ENCODE data around the gene RAX2. TPM values are rescaled to one million over a fixed set of nuclear protein-coding genes. Genes with fewer than 3 reads are reported as not detected.

The RAX2 gene
- total and polyA plus RNA-seq, 10 donors: not detected

DNA sequence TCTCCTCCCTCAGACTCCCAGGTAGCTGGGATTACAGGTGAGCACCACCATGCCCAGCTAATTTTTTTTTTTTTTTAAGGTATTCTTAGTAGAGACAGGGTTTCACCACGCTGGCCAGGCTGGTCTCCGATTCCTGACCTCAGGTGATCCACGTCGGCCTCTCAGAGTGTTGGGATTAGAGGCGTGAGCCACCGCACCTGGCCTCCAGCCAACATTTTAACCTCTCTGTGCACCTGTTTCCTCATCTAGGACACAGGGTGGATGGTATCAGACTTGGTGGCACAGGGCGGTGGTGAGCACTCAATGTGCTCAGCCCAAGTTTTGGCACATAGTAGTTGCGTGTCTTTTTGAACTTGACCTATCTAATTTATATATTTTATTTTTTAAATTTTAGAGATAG is 23.1 kb downstream of the RAX2 start:
- TF ChIP-seq POLR2A (IDR thresholded peaks at IDR 0.05) (no peak), POLR2AphosphoS5 (IDR thresholded peaks at IDR 0.05) (no peak)
- TF ChIP-seq, protein P1, sequence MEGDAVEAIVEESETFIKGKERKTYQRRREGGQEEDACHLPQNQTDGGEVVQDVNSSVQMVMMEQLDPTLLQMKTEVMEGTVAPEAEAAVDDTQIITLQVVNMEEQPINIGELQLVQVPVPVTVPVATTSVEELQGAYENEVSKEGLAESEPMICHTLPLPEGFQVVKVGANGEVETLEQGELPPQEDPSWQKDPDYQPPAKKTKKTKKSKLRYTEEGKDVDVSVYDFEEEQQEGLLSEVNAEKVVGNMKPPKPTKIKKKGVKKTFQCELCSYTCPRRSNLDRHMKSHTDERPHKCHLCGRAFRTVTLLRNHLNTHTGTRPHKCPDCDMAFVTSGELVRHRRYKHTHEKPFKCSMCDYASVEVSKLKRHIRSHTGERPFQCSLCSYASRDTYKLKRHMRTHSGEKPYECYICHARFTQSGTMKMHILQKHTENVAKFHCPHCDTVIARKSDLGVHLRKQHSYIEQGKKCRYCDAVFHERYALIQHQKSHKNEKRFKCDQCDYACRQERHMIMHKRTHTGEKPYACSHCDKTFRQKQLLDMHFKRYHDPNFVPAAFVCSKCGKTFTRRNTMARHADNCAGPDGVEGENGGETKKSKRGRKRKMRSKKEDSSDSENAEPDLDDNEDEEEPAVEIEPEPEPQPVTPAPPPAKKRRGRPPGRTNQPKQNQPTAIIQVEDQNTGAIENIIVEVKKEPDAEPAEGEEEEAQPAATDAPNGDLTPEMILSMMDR (IDR thresholded peaks at IDR 0.05 in 8 of 11, conservative IDR thresholded peaks at IDR 0.05 in 3 of 11): no peak
- Histone ChIP-seq H3K36me3 (peaks cover 3 to 51% (median 47%) of the 10 kb centered on the region in 6 donors), H3K27me3 (replicated peaks in 1 of 7) (peaks cover 0 to 8% (median 0%) of the 10 kb centered on the region in 7 donors), H3K27ac (no peak overlapping the region), H3K4me1 (no peaks in the 10 kb centered on the region), H3K9me3 (peaks cover 0 to 4% (median 0%) of the 10 kb centered on the region in 8 donors), H3K4me3 (no peak overlapping the region)
- intact Hi-C loops (cut with DNase I; ENCODE audit: low total_unique reads): no loop called here
- WGBS, 5 donors: 87 to 91% (median 88%) methylated on average over 8 of the region's 8 CpGs
- no peak for DNase-seq

GRCh38 chr19:3746371-3747056 is 25.5 kb downstream of the RAX2 start:
- no peaks in the 10 kb centered on the region for H3K4me1 ChIP-seq
- no peak overlapping the region for H3K4me3 ChIP-seq
- 77 to 82% (median 79%) methylated on average over 29 to 31 of the region's 31 CpGs for WGBS, 5 donors
- H3K27ac ChIP-seq: no peak overlapping the region
- peaks cover 0 to 26% (median 23%) of the 10 kb centered on the region in 6 donors for H3K36me3 ChIP-seq
- intact Hi-C loops (cut with DNase I; ENCODE audit: low total_unique reads): no loop called here
- no peak for TF ChIP-seq POLR2A (IDR thresholded peaks at IDR 0.05)
- peak in 1 of 3 donors; percentile 40 for TF ChIP-seq POLR2AphosphoS5 (IDR thresholded peaks at IDR 0.05)
- TF ChIP-seq, protein P1 (IDR thresholded peaks at IDR 0.05 in 8 of 11, conservative IDR thresholded peaks at IDR 0.05 in 3 of 11): no peak
- no peak for DNase-seq
- H3K27me3 ChIP-seq (replicated peaks in 1 of 7): peaks cover 0 to 8% (median 0%) of the 10 kb centered on the region in 7 donors
- peaks cover 0 to 8% (median 0%) of the 10 kb centered on the region in 8 donors for H3K9me3 ChIP-seq

- no peak for TF ChIP-seq POLR2AphosphoS5 (IDR thresholded peaks at IDR 0.05)
- no peak for TF ChIP-seq POLR2A (IDR thresholded peaks at IDR 0.05)
- TF ChIP-seq, protein P1 (IDR thresholded peaks at IDR 0.05 in 8 of 11, conservative IDR thresholded peaks at IDR 0.05 in 3 of 11): no peak
- Histone ChIP-seq H3K4me1 (no peaks in the 10 kb centered on the region), H3K27me3 (replicated peaks in 1 of 7) (peaks cover 0 to 8% (median 0%) of the 10 kb centered on the region in 7 donors), H3K9me3 (peaks cover 0 to 8% (median 0%) of the 10 kb centered on the region in 8 donors), H3K36me3 (peaks cover 0 to 16% (median 12%) of the 10 kb centered on the region in 6 donors), H3K27ac (no peak overlapping the region), H3K4me3 (no peak overlapping the region)
- WGBS, 5 donors: 45 to 73% (median 63%) methylated on average over 6 to 8 of the region's 8 CpGs
- DNase-seq: no peak
- intact Hi-C loops (cut with DNase I; ENCODE audit: low total_unique reads): no loop called here
Observed at GRCh38 chr19:3745363-3746045, 26.5 kb downstream of the RAX2 start.

DNA sequence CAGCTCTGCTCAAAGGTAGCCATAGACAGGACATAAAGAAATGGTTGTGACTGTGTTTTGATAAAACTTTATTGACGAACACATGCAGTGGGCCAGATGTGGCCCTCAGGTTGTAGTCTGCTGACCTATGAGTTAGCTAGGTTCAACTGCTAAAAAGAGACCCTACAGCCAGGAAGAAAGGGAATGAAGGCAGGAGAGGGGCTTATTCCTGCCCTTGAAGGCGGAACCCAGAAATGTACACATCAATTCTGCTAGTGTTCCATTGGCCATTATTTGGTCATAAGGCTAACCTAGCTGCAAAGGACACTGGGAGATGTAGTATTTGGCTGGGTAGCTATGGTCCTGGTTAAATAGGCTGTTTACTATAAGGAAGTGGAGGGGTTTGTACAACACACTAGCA is 28.5 kb downstream of the RAX2 start:
- no peak overlapping the region for H3K4me3 ChIP-seq
- peaks cover 0 to 8% (median 0%) of the 10 kb centered on the region in 7 donors for H3K27me3 ChIP-seq (replicated peaks in 1 of 7)
- intact Hi-C loops (cut with DNase I; ENCODE audit: low total_unique reads): no loop called here
- H3K9me3 ChIP-seq: peaks cover 0 to 3% (median 0%) of the 10 kb centered on the region in 8 donors
- DNase-seq: no peak
- no peaks in the 10 kb centered on the region for H3K36me3 ChIP-seq
- no peaks in the 10 kb centered on the region for H3K4me1 ChIP-seq
- no peak overlapping the region for H3K27ac ChIP-seq
- TF ChIP-seq, protein P1 (IDR thresholded peaks at IDR 0.05 in 8 of 11, conservative IDR thresholded peaks at IDR 0.05 in 3 of 11): no peak
- no peak for TF ChIP-seq POLR2AphosphoS5 (IDR thresholded peaks at IDR 0.05)
- no peak for TF ChIP-seq POLR2A (IDR thresholded peaks at IDR 0.05)
- 86 to 96% (median 89%) methylated on average over 2 of the region's 2 CpGs for WGBS, 5 donors
